ENCODE measurements around the gene CACNA1B.
"Not testable (repeated sequence)": the region's sequence is repeated elsewhere in the genome, so short reads cannot be mapped to it uniquely, and the experiment has no call there.

Gene CACNA1B

GRCh38 chr9:138073408-138073807 is 195.8 kb downstream of the CACNA1B start:
- no peak for DNase-seq (ENCODE audit: low read depth)

- no peak for DNase-seq (ENCODE audit: low read depth)
These were observed 196.2 kb downstream of the CACNA1B start for GRCh38 chr9:138073808-138074207.

DNA sequence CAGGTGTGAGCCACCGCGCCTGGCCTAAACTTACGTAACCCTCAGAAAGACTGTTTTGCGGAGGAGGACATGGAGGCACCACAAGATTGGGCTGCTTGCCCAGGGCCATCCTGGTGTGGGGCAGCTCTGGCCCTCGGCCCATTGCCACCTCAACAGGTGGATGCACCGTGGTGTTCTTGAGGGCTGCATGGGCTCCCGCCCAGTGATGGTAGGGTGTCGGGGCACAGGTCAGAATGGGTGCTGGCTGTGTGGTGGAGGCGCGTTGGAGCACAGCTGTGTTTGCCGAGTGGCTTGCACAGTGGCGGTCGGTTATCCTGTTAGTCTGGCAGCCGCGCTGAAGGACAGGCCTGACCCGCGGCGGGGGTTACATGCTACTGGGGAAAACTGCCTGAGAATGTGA is 196.9 kb downstream of the CACNA1B start:
- DNase-seq (ENCODE audit: low read depth), result no peak

DNA sequence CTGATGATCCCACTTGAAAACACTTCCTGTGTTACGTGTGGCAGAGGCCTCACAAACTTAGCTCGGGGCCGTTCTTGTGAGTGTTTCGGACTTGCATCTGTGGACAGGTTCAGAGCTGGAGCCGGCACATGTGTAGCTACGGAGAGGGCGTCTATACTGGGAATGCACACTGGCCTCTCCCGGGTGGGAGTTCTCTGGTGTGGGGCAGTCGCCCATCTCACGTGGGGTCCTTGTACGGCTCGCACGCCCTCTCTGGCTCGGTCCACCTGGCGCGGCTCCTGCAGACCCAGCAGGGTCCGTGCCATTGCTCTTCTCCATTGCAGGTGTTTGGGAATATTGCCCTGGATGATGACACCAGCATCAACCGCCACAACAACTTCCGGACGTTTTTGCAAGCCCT is 197.9 kb downstream of the CACNA1B start:
- DNase-seq (ENCODE audit: low read depth), result no peak

DNA sequence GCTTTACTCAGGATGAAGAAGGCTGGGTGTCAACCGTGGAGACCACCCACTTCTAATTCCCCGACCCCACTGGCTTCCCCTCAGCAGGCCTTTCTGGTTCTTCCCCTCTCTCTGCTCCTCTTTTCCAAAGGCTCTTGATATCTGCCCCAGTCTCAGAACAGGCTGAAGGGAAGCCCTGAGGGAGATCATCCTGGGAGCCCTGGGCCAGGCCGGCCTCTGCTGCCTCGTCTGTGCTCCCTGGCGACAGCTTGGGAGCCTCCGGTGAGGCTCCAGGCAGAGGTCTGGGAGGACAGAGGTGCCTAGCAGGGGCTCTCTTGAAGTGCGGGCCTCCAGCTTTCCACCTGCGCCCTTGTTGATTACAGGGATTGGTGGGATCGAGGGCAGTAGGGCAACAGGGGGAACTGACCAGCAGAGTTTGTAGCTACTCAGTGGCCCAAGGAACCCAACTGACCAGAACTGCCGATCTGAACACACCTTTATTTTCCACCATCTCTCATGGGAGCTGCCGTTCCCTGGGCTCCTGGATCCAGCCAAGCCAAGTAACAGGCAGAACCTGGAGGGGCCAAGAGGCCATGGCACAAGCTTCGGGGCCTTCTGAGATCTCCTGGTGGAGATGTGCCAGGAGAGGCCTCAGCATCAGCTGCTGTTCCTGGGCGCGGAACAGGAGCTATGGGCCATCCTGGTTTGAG is 198.5 kb downstream of the CACNA1B start:
- no peak for DNase-seq (ENCODE audit: low read depth)

GRCh38 chr9:138076650-138077009 is 199.0 kb downstream of the CACNA1B start:
- DNase-seq (ENCODE audit: low read depth), result no peak

DNA sequence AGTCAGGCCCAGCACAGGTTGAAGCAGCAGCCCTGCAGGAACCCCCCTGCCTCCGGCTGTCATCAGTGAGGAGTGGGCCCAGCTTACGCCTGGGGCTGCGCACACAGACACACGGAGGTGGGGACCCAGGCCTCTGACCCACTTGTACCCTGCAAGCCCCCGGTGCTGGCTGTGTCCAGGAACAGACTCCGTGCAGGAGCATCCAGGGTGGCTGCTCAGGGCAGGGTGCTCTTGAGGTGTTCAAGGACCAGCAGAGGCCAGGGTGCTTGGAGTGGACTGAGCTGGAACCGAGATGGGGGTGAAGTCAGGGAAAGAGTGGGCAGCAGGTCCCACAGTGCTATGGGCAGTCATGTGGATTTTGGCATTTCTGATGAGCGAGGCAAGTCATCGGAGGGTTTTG is 199.5 kb downstream of the CACNA1B start:
- no peak for DNase-seq (ENCODE audit: low read depth)

DNA sequence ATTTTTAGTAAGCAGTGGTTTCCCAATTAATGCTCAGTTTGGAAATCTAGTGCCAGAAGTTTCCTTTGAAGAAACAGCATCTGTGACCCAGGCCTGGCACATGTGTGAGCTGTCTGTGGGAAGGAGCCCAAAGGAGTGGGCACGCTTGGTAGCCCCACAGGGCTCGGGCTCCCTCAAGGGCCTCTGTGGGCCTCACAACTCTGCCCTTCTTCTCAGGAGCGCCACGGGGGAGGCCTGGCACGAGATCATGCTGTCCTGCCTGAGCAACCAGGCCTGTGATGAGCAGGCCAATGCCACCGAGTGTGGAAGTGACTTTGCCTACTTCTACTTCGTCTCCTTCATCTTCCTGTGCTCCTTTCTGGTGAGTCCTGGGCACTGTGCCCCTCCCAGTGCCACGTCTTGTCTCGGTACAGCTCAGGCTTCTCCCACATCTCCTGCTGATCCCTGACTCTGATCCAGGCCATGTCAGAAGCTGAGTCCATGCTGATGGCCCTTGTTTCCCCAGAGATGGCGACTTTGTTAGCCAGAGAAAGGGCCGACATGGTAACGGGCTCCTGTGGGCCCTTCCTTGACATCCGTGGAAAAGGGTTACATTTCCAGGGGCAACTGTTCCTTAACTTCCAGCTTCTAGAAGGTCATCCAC is 200.4 kb downstream of the CACNA1B start:
- no peak for DNase-seq (ENCODE audit: low read depth)

- no peak for DNase-seq (ENCODE audit: low read depth)
These were observed 201.3 kb downstream of the CACNA1B start for GRCh38 chr9:138078846-138079245.

- DNase-seq (ENCODE audit: low read depth), result no peak
These were observed 203.4 kb downstream of the CACNA1B start for GRCh38 chr9:138080979-138081378.

DNA sequence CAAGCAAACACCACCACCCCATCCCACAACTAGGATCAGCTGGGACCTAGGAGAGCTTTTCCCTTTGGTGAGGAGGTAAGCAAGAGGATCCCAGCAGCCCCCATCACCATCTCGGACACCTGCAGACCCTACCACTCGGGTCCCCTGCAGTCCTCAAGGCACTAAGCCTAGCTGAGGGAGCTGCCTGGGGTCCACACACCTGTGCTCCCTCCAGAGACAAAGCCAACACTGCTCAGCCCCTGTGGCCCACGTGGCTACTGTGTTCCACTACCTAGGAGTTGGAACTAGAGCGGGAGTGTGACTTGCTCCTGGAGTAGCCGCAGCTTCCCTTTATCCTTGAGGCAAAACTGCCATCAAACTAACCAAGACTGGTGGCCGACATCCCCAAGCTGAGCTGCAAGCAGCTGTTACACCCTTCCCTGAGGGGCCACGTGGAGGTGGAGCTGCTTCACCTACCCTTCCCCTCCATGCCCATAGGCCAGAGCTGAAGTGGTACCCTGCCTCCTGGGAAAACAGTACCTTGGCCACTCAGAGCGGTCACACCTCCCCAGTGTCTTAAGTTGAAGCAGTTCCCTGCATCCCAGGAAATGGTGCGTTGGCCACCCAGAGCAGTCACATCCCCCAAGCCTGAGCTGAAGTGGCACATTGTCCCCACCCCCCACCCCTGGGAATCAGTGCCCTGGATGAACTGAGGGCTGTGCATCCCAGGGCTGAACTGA is 205.5 kb downstream of the CACNA1B start:
- DNase-seq (ENCODE audit: low read depth), result no peak

DNA sequence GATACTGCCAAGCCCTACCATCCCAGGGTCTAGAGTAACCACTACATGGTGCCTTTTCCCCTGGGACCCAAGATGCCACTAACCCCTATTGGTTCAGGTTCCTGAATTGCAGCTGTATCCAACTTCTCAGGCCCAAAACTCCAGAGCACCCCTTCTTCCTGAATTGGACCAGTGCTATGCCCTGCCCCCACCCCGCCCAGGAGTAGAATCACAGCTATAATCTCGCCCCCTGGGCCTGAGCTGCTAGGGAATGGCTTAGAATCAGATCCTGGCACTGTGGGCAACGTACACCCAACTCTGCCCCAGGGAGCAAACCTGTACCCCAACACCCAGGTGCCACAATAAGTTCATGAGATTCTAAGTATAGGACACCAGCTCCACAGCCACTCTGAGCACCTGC is 206.3 kb downstream of the CACNA1B start:
- DNase-seq (ENCODE audit: low read depth), result no peak

DNA sequence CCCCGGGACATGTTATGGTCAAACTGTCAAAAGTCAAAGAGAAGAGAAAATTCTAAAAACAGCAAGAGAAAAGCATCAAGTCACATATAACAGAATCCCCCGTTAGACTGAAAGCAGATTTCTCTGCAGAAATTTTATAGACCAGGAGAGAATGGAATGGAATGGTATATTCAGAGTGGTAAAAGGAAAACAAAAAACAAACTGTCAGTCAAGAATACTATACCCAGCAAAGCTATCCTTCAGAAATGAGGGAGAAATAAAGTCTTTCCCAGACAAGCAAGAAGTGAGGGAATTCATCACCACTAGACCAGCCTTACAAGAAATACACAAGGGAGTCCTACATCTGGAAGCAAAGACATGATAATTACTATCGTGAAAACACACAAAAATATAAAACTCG is 208.0 kb downstream of the CACNA1B start:
- DNase-seq (ENCODE audit: low read depth), result no peak

GRCh38 chr9:138092057-138092456 is 214.5 kb downstream of the CACNA1B start:
- not testable (repeated sequence) for DNase-seq (ENCODE audit: low read depth)

DNA sequence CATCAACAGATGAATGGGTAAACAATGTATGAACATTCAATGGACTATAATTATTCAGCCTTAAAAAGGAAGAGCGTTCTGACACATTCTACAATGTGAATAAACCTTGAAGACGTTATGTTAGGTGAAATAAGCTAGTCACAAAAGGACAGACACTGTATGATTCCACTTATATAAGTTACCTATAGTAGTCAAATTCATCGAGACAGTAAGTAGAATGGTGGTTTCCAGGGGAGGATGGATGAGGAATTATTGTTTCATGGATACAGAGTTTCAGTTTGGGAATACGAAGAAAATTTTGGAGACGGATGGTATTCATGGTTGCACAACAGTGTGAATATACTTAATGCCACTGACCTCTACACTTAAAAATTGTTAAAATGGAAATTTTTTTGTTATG is 216.4 kb downstream of the CACNA1B start:
- DNase-seq (ENCODE audit: low read depth), result no peak

DNA sequence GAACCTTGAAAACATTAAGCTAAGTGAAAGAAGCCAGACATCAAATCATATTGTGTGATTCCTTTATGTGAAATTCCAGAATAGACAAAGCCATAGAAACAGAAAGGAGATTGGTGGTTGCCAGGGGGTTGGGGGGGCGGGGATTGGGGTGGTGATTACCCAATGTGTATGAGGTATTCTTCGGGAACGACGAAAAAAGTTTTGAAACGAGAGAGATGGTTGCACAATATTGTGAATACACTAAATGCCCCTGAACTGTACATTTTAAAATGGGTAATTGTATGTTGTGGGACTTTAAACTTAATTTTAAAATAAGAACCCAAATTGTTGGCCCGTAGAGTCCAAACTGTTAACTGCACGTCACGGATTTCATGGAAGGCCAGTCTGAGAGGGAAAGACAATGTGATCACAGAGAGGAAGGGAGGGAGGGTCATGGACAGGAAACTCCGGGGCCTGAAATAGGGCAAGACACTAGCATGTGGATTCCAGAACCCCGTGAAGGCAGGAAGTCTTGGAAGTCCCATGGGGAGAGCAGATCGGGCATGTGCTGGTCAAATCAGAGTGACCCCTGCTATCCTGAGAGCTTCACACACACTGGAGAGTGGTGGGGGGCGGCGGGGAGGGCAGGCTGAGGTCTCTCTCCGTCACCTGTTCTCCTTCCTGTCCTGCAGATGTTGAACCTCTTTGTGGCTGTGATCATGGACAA is 218.4 kb downstream of the CACNA1B start:
- no peak for DNase-seq (ENCODE audit: low read depth)

DNA sequence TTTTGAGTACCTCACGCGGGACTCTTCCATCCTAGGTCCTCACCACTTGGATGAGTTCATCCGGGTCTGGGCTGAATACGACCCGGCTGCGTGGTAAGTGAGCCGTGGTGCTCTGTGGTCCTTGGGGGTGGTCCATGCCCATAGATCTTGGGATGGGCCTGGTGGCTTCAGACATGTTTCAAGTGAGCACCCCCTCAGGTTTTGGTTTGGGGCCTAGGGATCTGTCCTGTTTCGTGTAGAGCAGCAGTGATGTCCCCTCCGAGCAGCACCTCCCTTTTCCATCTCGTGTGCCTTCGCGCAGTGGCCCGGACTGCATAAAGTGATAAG is 218.9 kb downstream of the CACNA1B start:
- no peak for DNase-seq (ENCODE audit: low read depth)

DNA sequence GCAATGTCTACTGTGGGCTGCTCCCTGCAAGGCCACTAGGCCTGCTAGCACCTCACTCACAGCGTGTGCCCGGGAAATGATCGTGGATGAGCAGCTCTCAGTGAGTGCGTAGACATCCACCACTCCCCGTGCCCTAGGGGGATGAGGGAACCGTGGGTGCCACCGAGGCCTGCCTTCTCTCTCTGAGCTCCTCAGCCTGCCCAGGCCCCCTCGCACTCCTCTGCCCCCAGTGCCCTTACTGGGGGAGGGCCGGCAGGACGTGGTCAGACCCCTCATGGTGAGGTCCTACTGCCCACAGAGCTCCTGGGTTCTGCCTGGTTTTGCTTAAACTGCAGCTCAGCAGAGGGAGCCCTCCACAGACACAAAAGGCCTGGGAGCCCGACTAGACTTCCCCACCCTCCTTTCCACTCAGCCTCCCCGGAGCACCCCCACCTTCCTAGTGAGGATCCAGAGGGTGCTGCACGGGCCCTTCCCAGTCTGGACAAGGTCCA is 220.0 kb downstream of the CACNA1B start:
- DNase-seq (ENCODE audit: low read depth), result no peak

- no peak for DNase-seq (ENCODE audit: low read depth)
These were observed 220.7 kb downstream of the CACNA1B start for GRCh38 chr9:138098116-138098907.

- no peak for DNase-seq (ENCODE audit: low read depth)
These were observed 221.6 kb downstream of the CACNA1B start for GRCh38 chr9:138098908-138099791.

All from stimulated activated CD8-positive, alpha-beta memory T cell treated with anti-CD3 and anti-CD28 coated beads, Interleukin-15, amount 100 ng/mL, for 1 hour (primary cell).